Endothelial cell (in vitro differentiated cells): Measurements from ENCODE around the gene TRIM5. TPM values are rescaled to one million over a fixed set of nuclear protein-coding genes. Genes with fewer than 3 reads are reported as not detected.

Experiments used
- DNase-seq: peaks from one replicate; pipeline ENCODE4 v3.0.0; 2021; ENCODE audit warnings: low spot score
- H3K27ac Mint-ChIP-seq: one replicate; pipeline ENCODE4 v1.8.0; 2021; ENCODE audit warnings: mixed read lengths, inconsistent platforms; ENCODE audit not compliant: unreplicated experiment
- H3K27me3 Mint-ChIP-seq: one replicate; pipeline ENCODE4 v1.8.0; 2021; ENCODE audit warnings: mild to moderate bottlenecking, moderate library complexity, mixed read lengths, inconsistent platforms; ENCODE audit not compliant: unreplicated experiment
- H3K36me3 Mint-ChIP-seq: one replicate; pipeline ENCODE4 v1.8.0; 2021; ENCODE audit warnings: mild to moderate bottlenecking, low read depth, mixed read lengths, inconsistent platforms; ENCODE audit not compliant: unreplicated experiment
- H3K4me1 Mint-ChIP-seq: one replicate; pipeline ENCODE4 v1.8.0; 2021; ENCODE audit warnings: mild to moderate bottlenecking, mixed read lengths, inconsistent platforms; ENCODE audit not compliant: unreplicated experiment
- H3K4me3 Mint-ChIP-seq: one replicate; pipeline ENCODE4 v1.8.0; 2021; ENCODE audit warnings: mild to moderate bottlenecking, mixed read lengths, inconsistent platforms; ENCODE audit not compliant: unreplicated experiment
- H3K9me3 Mint-ChIP-seq: one replicate; pipeline ENCODE4 v1.8.0; 2021; ENCODE audit warnings: mixed read lengths, inconsistent platforms; ENCODE audit not compliant: unreplicated experiment
- CTCF ChIP-seq: fragments of 200-600 bp; sonication (generic); IDR thresholded peaks from one replicate; pipeline ENCODE4 v1.5.0; 2021; ENCODE audit warnings: antibody characterized with exemption; ENCODE audit not compliant: unreplicated experiment
- total RNA-seq: library from RNA; stranded (reverse); fragmentation: NEBNext Ultra II Directional; extraction: Animal tissue kit (Norgen Biotek cat#: 25700); gene quantifications from one replicate; pipeline ENCODE4 v1.2.1, GENCODE V29; 2021; ENCODE audit not compliant: unreplicated experiment

Gene TRIM5
- total RNA-seq, 1 donor from 2014 or later = 114 TPM

- Mint-ChIP-seq H3K4me1 (peaks cover 11% of the 10 kb centered on the region), H3K27ac (no peak overlapping the region), H3K9me3 (no peaks in the 10 kb centered on the region), H3K27me3 (peaks cover 20% of the 10 kb centered on the region), H3K4me3 (peak overlapping the region; percentile 70), H3K36me3 (peaks cover 57% of the 10 kb centered on the region)
- TF ChIP-seq CTCF = no peak
- no peak for DNase-seq
These were observed 5.1 kb downstream of the TRIM5 start for GRCh38 chr11:5679811-5680210.

GRCh38 chr11:5674391-5674790, 10.5 kb downstream of the TRIM5 start:
- Mint-ChIP-seq H3K27ac (no peak overlapping the region), H3K36me3 (peaks cover 33% of the 10 kb centered on the region), H3K9me3 (no peaks in the 10 kb centered on the region), H3K4me1 (peaks cover 2% of the 10 kb centered on the region), H3K4me3 (no peak overlapping the region), H3K27me3 (peaks cover 2% of the 10 kb centered on the region)
- no peak for TF ChIP-seq CTCF
- no peak for DNase-seq

GRCh38 chr11:5671831-5672230, 13.0 kb downstream of the TRIM5 start:
- H3K4me1 Mint-ChIP-seq = no peaks in the 10 kb centered on the region
- H3K9me3 Mint-ChIP-seq = no peaks in the 10 kb centered on the region
- TF ChIP-seq CTCF = no peak
- peaks cover 2% of the 10 kb centered on the region for H3K27me3 Mint-ChIP-seq
- H3K27ac Mint-ChIP-seq = no peak overlapping the region
- H3K4me3 Mint-ChIP-seq = no peak overlapping the region
- no peak for DNase-seq
- H3K36me3 Mint-ChIP-seq = peaks cover 30% of the 10 kb centered on the region

GRCh38 chr11:5666402-5666793, 18.5 kb downstream of the TRIM5 start:
- TF ChIP-seq CTCF = no peak
- H3K27ac Mint-ChIP-seq = no peak overlapping the region

GRCh38 chr11:5665746-5666401, 19.0 kb downstream of the TRIM5 start:
- DNase-seq = no peak
- no peaks in the 10 kb centered on the region for H3K4me1 Mint-ChIP-seq
- H3K4me3 Mint-ChIP-seq = peak overlapping the region; percentile 1
- peaks cover 2% of the 10 kb centered on the region for H3K27me3 Mint-ChIP-seq
- peaks cover 64% of the 10 kb centered on the region for H3K36me3 Mint-ChIP-seq
- no peak for TF ChIP-seq CTCF
- H3K27ac Mint-ChIP-seq = no peak overlapping the region
- no peaks in the 10 kb centered on the region for H3K9me3 Mint-ChIP-seq

More at GRCh38 chr11:5666402-5666793, 18.5 kb downstream of the TRIM5 start:
- Mint-ChIP-seq H3K9me3 (no peaks in the 10 kb centered on the region), H3K27me3 (peaks cover 2% of the 10 kb centered on the region), H3K4me3 (peak overlapping the region; percentile 11), H3K36me3 (peaks cover 60% of the 10 kb centered on the region), H3K4me1 (no peaks in the 10 kb centered on the region)
- DNase-seq = no peak
